Muscle layer of duodenum (tissue), 2 donors: ENCODE measurements around the gene ECT2.
"Not testable (repeated sequence)": the region's sequence is repeated elsewhere in the genome, so short reads cannot be mapped to it uniquely, and the experiment has no call there.

Source experiments
- H3K27ac ChIP-seq: one replicate; pipeline ENCODE4 v1.7.0; 2013; ENCODE audit warnings: mild to moderate bottlenecking, low read length
- H3K27me3 ChIP-seq: one replicate; pipeline ENCODE4 v1.7.0; 2013; ENCODE audit warnings: low read depth, mild to moderate bottlenecking, control low read depth, low read length
- H3K36me3 ChIP-seq, 2 donors: one replicate each; pipeline ENCODE4 v1.7.0; 2013; ENCODE audit warnings: low read length in 2 of 2, control low read depth in 1 of 2, mild to moderate bottlenecking in 1 of 2; ENCODE audit not compliant: insufficient read depth in 2 of 2, control insufficient read depth in 1 of 2
- H3K4me1 ChIP-seq, 2 donors: one replicate each; pipeline ENCODE4 v1.7.0; 2013; ENCODE audit warnings: low read length in 2 of 2, mild to moderate bottlenecking in 2 of 2, control low read depth in 1 of 2, moderate library complexity in 1 of 2; ENCODE audit not compliant: insufficient read depth in 2 of 2, control insufficient read depth in 1 of 2
- H3K4me3 ChIP-seq, 2 donors: one replicate each; pipeline ENCODE4 v1.7.0; 2013; ENCODE audit warnings: low read length in 2 of 2, low read depth in 1 of 2, mild to moderate bottlenecking in 1 of 2
- H3K9me3 ChIP-seq, 2 donors: one replicate each; pipeline ENCODE4 v1.7.0; 2013; ENCODE audit warnings: low read length in 2 of 2, control low read depth in 1 of 2, mild to moderate bottlenecking in 1 of 2; ENCODE audit not compliant: control insufficient read depth in 1 of 2
- donor health status: healthy.

ECT2 gene

GRCh38 chr3:172709774-172710663 is 40.5 kb upstream of the ECT2 start:
- no peaks in the 10 kb centered on the region for H3K9me3 ChIP-seq
- H3K36me3 ChIP-seq = no peaks in the 10 kb centered on the region
- H3K27me3 ChIP-seq = no peaks in the 10 kb centered on the region
- peak overlapping the region; percentile 84 for H3K27ac ChIP-seq
- H3K4me1 ChIP-seq = peaks cover 9% of the 10 kb centered on the region in 2 donors
- peak overlapping the region; percentile 95 to 99 for H3K4me3 ChIP-seq

- Histone ChIP-seq H3K4me1 (peaks cover 9% of the 10 kb centered on the region in 2 donors), H3K27ac (peak within 1 kb of the TSS; percentile 84), H3K27me3 (no peaks in the 10 kb centered on the region), H3K9me3 (no peaks in the 10 kb centered on the region), H3K36me3 (no peaks in the 10 kb centered on the region), H3K4me3 (peak within 1 kb of the TSS; percentile 95 to 99)
Measured at GRCh38 chr3:172710664-172711453, 39.7 kb upstream of the ECT2 start, which contains the start of gene NCEH1. NCEH1 (minus strand) TSS chr3:172711067; CDS start chr3:172710984, 83 bp downstream.

DNA sequence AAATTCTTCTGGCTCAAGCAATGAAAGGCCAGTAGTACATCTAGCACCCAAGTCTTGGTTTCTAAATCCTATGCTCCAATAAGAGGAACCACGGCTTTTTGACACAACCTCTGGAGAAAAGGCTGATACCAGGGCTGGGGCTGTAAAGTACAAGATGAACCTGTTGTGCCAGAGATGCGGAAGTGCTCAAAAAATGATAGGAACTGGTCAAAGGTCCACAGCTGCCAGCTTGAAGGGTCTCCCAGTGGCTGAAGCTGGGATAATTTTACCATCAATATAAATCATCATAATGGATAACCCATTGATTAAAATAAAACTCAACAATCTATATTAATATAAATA is 39.1 kb upstream of the ECT2 start:
- Histone ChIP-seq H3K27me3 (no peaks in the 10 kb centered on the region), H3K4me1 (peaks cover 9% of the 10 kb centered on the region in 2 donors), H3K36me3 (no peaks in the 10 kb centered on the region), H3K9me3 (no peaks in the 10 kb centered on the region), H3K4me3 (peak overlapping the region; percentile 95 to 99), H3K27ac (peak overlapping the region; percentile 84)

DNA sequence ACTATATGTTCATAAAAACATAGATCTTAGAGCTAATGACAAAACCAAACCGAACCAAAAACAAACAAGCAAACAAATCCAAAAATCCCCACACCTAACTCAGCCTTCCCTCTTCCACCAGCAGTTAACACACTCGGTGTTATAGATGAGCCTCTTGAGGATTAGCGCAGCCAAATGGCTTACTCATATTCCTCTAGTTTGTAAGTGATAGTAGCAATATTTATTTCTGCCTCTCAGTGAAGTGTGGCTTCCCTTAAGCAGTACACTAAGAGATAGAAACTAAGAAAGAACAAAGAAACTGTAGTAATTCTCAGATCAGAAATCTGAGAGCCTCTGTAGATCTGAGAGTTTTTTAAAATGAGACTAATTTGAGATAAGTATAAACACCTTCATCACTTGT is 37.2 kb upstream of the ECT2 start:
- no peaks in the 10 kb centered on the region for H3K27me3 ChIP-seq
- H3K27ac ChIP-seq = no peak overlapping the region
- H3K4me1 ChIP-seq = peaks cover 9% of the 10 kb centered on the region in 2 donors
- H3K4me3 ChIP-seq = no peak overlapping the region
- no peaks in the 10 kb centered on the region for H3K9me3 ChIP-seq
- no peaks in the 10 kb centered on the region for H3K36me3 ChIP-seq

DNA sequence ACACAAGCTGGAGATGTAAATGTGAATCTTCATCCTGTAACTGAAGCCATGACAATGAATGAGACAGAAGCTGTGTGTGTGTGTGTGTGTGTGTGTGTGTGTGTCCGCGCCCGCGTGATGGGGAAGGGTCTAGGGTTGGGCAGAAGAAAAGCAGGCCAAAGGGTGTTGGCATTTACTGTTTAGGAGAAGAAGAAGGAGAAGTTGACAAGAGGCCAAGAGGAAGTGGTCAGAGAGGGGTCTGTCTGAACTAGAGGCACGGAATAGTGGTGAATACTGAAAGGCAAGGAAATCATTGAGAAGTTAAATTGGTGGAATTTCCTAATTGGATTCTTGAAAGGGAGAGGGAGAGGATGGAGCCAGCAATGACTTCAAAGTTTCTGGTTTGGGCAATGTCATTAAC is 34.0 kb upstream of the ECT2 start:
- Histone ChIP-seq H3K9me3 (no peaks in the 10 kb centered on the region), H3K36me3 (no peaks in the 10 kb centered on the region), H3K27me3 (no peaks in the 10 kb centered on the region), H3K4me3 (no peak overlapping the region), H3K27ac (no peak overlapping the region), H3K4me1 (peaks cover 0 to under 1% of the 10 kb centered on the region in 2 donors)

- Histone ChIP-seq H3K4me3 (no peak overlapping the region), H3K4me1 (no peaks in the 10 kb centered on the region), H3K36me3 (no peaks in the 10 kb centered on the region), H3K27ac (no peak overlapping the region), H3K9me3 (no peaks in the 10 kb centered on the region), H3K27me3 (no peaks in the 10 kb centered on the region)
Measured at GRCh38 chr3:172717493-172718088, 32.9 kb upstream of the ECT2 start.

DNA sequence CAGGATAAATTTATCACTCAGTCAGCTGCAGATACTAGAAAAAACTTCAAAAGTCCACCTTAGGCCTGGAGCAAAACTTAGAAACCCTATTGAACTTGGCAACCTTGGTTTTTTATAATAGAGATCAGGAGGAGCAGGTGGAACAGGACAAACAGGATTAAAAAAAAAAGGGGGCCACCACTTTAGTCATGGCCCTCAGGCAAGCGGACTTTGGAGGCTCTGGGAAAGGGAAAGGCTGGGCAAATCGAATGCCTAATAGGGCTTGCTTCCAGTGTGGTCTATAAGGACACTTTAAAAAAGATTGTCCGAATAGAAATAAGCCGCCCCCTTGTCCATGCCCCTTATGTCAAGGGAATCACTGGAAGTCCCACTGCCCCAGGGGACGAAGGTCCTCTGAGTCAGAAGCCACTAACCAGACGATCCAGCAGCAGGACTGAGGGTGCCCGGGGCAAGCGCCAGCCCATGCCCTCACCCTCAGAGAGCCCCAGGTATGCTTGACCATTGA is 27.9 kb upstream of the ECT2 start:
- not testable (repeated sequence) for H3K4me3 ChIP-seq, H3K4me1 ChIP-seq, H3K9me3 ChIP-seq, H3K36me3 ChIP-seq, H3K27ac ChIP-seq, H3K27me3 ChIP-seq

GRCh38 chr3:172726380-172726779 is 24.1 kb upstream of the ECT2 start:
- Histone ChIP-seq H3K27me3 (no peaks in the 10 kb centered on the region), H3K9me3 (no peaks in the 10 kb centered on the region), H3K36me3 (no peaks in the 10 kb centered on the region), H3K27ac (no peak overlapping the region), H3K4me3 (no peak overlapping the region), H3K4me1 (no peaks in the 10 kb centered on the region)

DNA sequence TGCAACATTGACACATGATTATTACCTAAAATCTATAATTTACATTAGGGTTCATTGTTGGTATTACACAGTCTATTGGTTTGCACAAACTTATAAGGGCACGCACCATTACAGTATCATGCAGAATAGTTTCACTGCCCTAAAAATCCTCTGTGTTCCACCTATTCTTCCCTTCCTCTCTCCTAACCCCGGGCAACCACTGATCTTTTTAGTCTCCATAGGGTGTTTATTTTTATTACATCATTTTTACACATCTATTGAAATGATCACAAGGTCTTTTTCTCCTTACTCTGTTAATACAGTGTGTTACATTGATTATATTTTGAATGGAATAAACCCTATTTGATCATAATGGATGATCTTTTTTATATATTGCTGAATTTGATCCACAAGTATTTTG is 15.5 kb upstream of the ECT2 start:
- Histone ChIP-seq H3K36me3 (no peaks in the 10 kb centered on the region), H3K4me1 (no peaks in the 10 kb centered on the region), H3K9me3 (no peaks in the 10 kb centered on the region), H3K27me3 (no peaks in the 10 kb centered on the region), H3K4me3 (no peak overlapping the region), H3K27ac (no peak overlapping the region)

- no peak overlapping the region for H3K4me3 ChIP-seq
- H3K4me1 ChIP-seq = no peaks in the 10 kb centered on the region
- no peaks in the 10 kb centered on the region for H3K9me3 ChIP-seq
- H3K36me3 ChIP-seq = no peaks in the 10 kb centered on the region
- no peak overlapping the region for H3K27ac ChIP-seq
- no peaks in the 10 kb centered on the region for H3K27me3 ChIP-seq
Measured at GRCh38 chr3:172739462-172739861, 11.1 kb upstream of the ECT2 start.

DNA sequence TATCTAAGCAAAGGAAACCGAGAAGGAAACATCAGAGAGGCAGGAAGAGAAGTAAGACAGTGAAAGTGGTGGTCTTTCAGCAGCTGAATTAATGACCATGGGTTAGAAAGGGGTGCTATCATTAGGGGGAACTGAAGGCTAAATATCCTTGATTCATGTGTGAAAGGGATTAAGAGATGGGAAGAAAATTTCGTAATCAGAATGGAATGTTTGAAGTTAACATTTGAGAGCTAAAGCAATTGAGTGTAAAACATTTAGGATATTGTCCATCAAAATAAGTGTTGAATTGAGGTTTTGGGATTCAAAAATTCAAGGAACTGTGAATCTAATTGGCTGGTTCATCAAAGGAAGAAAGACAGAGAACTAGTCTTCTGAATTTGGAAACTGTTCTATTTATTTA is 4.1 kb upstream of the ECT2 start:
- H3K9me3 ChIP-seq = no peaks in the 10 kb centered on the region
- H3K27me3 ChIP-seq = no peaks in the 10 kb centered on the region
- no peak overlapping the region for H3K4me3 ChIP-seq
- H3K4me1 ChIP-seq = no peaks in the 10 kb centered on the region
- no peaks in the 10 kb centered on the region for H3K36me3 ChIP-seq
- H3K27ac ChIP-seq = no peak overlapping the region
